ENCODE data around the gene ARHGAP26.

Gene ARHGAP26

DNA sequence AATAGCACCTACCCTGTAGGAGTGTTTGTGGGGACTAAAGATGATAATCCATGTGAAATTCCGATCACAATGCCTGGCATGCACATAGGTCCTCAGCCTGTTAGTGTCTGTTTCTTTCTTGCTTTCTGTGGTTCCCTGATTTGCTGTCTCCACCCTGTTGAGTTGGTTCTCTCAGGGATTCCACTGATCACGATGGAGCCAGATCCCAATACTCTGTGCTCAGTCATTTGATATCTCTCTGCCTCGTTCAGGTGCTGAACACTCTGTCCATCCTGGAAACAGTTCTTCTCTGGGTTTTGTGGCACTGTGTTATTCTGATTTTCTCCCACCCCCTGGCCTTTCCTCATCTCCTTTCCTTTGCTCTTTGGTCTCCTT lies 60.8 kb downstream of the ARHGAP26 start:
- no peak for DNase-seq

DNA sequence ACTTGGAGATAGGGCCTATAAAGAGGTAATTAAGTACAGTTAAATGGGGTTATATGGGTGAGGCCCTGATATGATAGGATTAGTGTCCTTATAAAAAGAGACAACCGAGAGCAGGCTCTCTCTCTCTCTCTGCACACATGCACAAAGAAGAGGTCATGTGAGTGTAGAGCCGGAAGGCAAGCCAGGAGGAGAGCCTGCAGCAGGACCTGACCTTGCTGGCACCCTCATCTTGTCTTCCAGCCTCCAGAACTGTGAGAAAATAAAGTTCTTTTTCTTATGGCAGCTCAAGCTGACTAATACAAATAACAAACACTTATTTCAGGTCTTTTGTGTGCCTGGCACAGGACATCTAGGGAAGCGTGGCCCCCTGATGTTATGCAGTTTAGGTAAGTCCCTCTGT lies 62.1 kb downstream of the ARHGAP26 start:
- DNase-seq: no peak

GRCh38 chr5:142833517-142834449 lies 63.6 kb downstream of the ARHGAP26 start:
- DNase-seq: no peak

DNA sequence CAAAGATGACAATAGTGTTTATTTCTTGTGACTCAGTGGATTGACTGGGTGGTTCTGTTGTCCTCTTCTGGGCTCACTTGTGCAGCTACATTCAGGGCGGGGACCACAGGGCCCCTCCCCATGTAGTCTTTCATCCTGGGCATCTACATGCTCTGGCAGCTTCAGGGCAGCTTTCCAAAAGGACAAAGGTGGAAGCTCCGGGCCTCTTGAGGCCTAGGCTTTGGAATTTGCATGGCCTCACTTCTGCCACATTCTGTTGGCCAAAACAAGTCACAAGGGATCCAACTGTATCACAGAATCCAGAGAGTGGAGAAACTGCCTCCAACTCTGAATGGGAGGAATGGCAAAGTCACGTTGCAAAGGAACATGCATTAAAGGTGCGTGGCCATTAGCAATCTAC lies 64.3 kb downstream of the ARHGAP26 start:
- no peak for DNase-seq

DNA sequence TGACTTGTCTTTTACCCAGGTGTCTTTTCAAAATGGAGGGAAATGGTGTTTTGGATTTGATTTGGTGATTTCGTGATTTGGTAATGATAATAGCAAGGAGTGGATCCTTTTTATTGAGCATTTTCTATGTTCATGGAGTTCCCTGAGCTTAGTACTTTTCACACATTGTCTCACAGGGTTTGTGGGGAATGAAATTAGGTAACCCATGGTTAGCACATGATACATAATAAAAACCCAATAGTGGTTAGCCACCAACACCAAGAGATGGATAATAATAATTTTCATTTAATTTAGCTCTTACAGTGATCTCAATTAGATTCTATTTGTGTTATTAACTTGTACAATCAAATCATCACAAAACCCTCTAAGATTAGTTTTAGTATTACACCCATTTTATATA lies 65.4 kb downstream of the ARHGAP26 start:
- DNase-seq: no peak

GRCh38 chr5:142836048-142836447 lies 65.9 kb downstream of the ARHGAP26 start:
- DNase-seq: no peak

DNA sequence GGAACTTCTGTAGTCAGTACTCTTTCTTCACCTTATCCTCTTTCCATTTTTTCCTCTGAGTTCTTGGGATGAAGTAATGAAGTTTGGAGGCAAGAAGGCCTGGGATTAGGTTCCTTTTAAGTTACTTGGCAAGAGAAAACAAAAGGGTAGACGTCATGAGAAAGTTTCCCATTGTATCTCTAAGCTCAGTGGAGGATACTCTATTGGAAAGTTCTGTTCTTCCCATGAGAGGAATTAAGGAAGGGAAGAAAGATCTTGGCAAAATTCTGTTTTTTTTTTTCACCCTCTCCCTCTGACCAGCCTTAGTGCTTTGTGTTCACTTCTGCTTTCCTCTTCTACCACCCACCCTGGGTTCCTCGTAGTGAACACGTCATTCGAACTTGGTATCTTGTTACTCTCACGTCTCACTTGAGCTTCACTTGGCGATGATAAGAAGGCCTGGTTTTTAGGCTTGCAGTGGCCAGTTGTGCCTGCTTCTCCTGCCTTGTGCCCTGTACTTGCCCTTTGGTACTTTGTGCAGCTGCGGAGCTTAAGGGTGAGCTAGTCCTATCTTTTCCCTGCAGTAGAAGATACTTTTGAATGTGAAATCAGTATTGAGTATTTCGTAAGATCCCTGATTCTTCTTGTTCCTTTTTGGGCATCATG lies 67.0 kb downstream of the ARHGAP26 start:
- no peak for DNase-seq

DNA sequence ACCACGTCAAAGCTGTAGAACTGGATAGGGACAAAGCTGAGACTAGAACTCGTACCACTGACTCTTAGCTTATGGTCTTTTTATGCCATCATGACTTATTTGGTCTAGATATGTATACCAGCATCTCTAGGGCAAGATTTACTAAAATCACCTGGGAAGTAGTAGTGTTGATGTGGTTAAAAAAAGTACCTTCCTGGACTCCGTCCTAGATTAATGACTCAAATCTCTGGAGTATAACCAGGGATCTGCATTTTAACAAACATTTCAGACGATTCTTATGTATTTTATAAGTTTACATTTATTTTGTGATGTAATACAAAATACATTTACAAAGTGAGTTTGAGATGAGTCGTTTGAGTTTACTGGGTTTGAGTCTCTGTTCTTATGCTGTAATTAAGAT lies 68.7 kb downstream of the ARHGAP26 start:
- no peak for DNase-seq

DNA sequence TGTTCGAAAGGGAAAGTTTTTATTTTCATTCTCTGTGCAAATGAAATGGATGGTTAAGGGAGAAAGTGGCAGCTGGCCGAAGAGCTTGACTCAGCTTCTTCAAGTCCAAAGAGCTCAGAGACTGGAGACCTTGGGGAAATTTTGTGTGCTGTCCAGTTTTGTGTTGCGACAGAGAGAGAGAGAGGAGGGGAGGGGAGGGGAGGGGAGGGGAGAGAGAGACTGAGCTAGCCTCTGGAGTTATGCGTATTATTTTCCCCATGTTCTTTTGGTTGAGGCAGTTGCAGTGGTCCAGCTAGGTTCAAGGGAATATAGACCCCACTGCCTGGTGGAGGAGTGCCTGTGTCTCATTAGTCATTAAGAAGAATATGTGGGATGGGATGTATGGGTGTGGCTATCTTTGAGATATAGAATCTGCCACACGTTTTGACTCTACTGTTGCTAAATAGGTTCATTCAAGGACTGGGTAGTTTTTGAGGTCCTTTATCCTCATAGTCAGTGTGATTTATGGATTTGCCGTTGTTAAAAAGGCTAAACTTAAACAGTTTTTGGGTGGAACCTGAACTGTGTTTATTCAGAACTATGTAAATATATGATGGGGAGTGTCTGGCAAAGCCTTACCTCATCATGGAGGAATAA lies 69.7 kb downstream of the ARHGAP26 start:
- peak; percentile 43 for DNase-seq

DNA sequence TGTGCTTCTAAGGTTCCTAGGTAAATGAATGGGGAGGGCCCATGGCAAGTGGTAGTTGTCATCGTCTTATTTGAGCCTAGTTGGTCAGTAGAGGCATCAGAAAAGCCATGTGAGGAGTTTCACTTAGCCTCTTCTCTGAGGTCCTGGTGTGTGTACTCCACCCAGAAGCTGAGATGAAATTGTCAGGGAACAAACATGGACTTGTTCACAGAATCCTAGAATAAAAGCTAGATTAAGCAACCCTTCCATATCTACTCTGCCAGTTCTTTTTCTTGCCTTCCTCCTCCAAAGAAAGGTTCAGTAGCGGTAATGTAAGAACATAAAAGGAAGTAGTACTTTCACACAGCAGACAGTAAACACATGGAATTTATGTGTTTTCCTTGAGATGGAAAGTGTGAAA lies 70.4 kb downstream of the ARHGAP26 start:
- DNase-seq: no peak

DNA sequence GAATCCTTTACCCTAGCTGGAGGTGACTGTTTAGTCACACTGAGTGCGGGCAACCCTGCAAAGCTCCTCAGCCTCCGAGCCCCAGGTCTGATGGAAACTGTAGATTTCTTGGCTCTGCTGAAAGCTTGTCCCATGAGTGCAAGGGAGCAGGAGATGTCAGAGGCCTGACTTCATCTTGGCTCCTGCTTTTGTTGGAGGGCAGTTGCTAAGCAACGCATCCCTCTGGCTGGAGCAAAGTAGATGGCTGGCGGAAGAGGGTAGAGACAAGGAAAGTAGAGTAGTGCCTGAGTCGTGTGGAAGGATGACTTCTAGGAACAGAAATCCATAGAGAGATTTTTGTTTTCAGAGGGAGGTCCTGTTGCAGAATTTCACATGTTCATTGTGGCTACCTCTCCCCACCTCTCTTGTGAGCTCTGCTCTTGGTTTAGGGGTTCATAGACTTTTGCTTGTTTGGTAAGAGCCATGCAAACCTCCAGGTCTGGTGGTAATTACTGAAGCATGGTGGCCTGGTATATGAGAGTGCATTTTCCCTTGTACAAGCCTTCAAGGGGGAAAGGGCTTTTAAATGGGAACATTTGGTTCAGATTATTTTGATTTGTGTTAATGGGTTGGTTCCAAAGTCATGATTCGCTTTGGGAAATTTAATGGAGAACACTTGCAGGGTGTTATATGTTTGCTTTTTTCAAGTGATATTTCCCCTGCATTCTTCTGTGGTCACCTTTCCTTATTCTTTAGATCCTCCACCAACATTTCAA lies 71.5 kb downstream of the ARHGAP26 start:
- DNase-seq: peak; percentile 76

DNA sequence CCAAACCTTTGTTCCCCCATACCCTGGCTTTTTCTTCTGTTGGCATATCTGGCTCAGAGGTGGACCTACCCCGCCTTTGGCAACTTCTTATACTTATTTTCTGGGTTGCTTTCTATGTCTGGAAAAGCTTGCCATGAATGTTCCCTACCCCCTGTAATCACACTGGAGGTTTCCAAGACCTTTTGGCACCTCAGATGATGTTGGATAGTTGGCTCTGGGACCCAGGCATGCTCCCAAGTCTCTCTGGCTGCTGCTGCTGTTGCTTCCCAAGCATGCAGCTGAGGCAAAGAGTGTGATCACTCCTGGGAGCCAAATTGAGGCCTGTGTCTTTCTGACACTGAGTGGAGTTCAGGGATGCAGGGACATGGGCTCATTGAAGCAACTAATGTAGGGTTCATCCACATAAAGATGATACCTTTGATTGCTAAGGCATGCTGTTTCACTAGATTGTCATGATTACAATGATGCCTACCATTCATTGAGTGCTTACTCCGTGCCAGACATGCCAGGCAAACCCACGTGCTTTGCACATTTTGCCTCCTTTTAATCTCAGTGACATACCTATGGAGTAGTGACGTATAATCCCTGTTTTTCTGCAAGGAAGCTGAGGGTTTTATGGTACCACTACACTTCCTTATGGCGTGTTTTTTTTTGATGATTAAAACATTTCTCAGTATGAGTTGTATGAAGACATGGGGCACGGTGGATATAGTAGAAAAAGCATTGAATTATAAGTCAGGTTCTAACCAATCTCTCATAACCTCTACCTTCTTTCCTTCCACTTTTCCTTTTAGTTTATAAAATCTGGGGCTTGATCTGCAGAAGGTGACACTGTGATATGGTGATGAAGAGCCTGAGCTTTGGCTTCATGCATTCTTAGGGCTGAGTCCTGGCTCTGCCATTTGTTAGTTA lies 73.1 kb downstream of the ARHGAP26 start:
- no peak for DNase-seq

DNA sequence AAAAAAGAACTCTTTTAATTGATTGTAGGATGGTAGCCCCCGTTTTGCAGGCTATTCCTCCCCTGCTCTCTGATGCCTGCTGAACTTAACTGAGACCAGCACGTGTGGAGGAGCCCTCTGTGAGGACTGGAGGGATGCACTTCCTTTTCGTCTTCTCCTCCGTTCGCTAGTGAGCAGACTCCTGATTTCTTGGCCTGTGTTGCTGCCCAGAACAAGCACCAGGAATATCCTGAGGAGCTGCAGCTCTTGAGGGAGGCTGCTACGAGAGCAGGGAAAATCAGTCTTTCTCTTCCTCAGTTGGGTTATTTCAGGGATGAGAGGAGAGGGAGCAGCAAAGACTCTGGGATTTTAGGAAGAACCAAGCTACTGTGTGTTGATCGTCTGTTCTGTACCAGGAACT lies 74.7 kb downstream of the ARHGAP26 start:
- no peak for DNase-seq

- DNase-seq: no peak
Measured at GRCh38 chr5:142845402-142845921, 75.3 kb downstream of the ARHGAP26 start.

DNA sequence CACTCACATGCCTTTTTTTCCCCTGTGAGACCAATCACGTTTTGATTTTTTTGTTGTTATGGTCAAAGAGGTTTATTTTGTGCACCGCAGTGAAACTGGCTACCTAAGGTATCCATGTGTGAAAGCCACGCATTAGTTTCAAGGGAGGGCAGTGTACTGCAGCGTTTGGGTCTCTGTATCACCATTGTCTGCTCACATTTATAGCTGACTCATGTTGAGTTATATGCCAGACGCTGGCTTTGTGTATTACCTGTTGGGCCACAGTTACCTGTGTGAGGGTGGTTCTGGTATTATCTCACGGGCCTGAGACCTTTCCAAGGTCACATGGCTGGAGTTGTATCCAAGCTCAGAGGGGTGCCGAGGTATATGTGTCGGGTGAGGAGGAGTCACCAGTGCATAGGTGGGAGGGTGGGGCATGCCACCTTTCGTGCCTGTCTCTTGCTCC lies 75.8 kb downstream of the ARHGAP26 start:
- DNase-seq: no peak

DNA sequence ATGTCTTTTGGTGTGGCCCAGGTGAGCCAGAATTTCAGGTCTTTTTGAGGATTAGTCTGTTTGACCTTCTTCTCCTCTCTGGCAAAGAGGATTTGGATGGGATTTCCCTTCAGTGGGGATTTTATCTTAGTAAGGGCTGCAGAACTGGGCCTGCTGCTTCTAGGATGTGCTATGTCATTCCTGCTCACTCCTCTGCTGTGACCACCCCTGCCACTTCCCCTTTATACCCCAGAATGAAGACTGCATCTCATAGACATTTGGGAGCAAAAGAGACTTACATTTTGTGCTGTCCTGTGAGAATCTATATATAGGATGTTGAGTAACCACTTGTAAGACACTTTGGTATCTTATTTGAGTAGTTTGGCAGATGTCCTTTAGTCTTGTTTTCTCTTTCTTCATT lies 76.2 kb downstream of the ARHGAP26 start:
- DNase-seq: no peak

GRCh38 chr5:142847898-142848790 lies 78.0 kb downstream of the ARHGAP26 start:
- DNase-seq: peak; percentile 28

DNA sequence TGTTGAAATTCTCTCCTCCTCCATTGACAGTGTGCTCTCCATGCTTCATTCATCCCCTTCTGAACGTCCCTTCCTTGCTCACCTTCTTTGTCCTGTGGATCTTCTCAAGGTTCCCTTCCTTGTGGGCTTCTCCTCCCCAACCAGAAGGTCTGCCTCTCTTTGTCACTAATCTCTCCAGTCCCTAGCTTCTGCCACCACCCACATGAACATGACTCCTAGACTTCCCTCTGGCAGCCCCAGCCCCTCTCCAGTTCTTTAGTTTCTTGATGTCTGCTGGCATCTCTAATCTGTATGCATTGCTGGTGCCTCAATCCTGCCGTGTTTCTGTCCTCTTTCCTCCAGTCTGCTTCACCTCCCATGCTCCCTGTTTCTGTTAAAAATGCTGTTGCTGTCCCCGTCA lies 79.3 kb downstream of the ARHGAP26 start:
- DNase-seq: no peak

GRCh38 chr5:142849880-142850279 lies 79.7 kb downstream of the ARHGAP26 start:
- no peak for DNase-seq

DNA sequence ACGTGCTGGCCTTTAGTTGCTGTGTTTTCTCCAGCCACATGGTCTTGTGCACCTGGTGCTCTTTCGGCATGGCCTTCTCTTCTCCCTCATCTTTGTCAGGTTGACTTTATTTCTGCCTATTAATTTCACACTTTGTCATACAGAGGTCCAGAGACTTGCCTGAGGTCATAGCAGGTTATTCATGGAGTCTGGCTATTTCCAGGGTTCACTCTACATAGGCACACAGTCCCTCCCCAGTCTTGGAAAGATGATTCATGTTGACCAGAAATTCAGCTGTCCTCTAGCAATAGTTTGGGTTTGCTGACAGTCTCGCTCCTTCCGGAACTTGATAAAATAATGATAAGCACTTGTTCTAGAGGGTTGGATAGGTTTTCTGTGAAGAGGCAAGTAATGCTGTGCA lies 81.6 kb downstream of the ARHGAP26 start:
- DNase-seq: no peak

Data from fibroblast of skin of right quadriceps (primary cell).